Activated CD4-positive, alpha-beta T cell treated with anti-CD3 and anti-CD28 coated beads for 1 hour (primary cell): ENCODE results near the gene LRG1.

Experiments
- DNase-seq: peaks from one replicate; pipeline ENCODE4 v3.0.0-alpha.2; 2020

The LRG1 gene

GRCh38 chr19:4524808-4525562 is 14.9 kb downstream of the LRG1 start:
- peak; percentile 50 for DNase-seq

- DNase-seq, result no peak
Observed at GRCh38 chr19:4523306-4524110, 16.3 kb downstream of the LRG1 start.

GRCh38 chr19:4522291-4523002 is 17.4 kb downstream of the LRG1 start:
- DNase-seq, result no peak

GRCh38 chr19:4521888-4522242 is 18.0 kb downstream of the LRG1 start:
- no peak for DNase-seq

- no peak for DNase-seq
Observed at GRCh38 chr19:4521170-4521887, 18.5 kb downstream of the LRG1 start.

GRCh38 chr19:4519521-4520277 is 20.1 kb downstream of the LRG1 start:
- DNase-seq, result no peak

- DNase-seq, result no peak
Observed at GRCh38 chr19:4519172-4519496, 20.7 kb downstream of the LRG1 start.

- no peak for DNase-seq
Observed at GRCh38 chr19:4518345-4519171, 21.3 kb downstream of the LRG1 start, which contains the start of gene PLIN4. Gene PLIN4 (minus strand): TSS chr19:4518486. CDS start chr19:4518272, 214 bp downstream.

- DNase-seq, result no peak
Observed at GRCh38 chr19:4517451-4518057, 22.3 kb downstream of the LRG1 start.

GRCh38 chr19:4516939-4517300 is 22.9 kb downstream of the LRG1 start:
- no peak for DNase-seq

- no peak for DNase-seq
Observed at GRCh38 chr19:4516199-4516938, 23.5 kb downstream of the LRG1 start.

GRCh38 chr19:4515732-4516131 is 24.1 kb downstream of the LRG1 start:
- DNase-seq, result no peak

GRCh38 chr19:4513248-4513647 is 26.6 kb downstream of the LRG1 start:
- no peak for DNase-seq

GRCh38 chr19:4512070-4512469 is 27.8 kb downstream of the LRG1 start:
- DNase-seq, result no peak

GRCh38 chr19:4511300-4512054 is 28.4 kb downstream of the LRG1 start:
- DNase-seq, result no peak

- no peak for DNase-seq
Observed at GRCh38 chr19:4510435-4511255, 29.2 kb downstream of the LRG1 start.

GRCh38 chr19:4508698-4509097 is 31.1 kb downstream of the LRG1 start:
- DNase-seq, result no peak

GRCh38 chr19:4507804-4508203 is 32.0 kb downstream of the LRG1 start:
- DNase-seq, result no peak

GRCh38 chr19:4507150-4507452 is 32.7 kb downstream of the LRG1 start:
- no peak for DNase-seq
